H1 (cell line): ENCODE results near the gene CROCC2. TPM values are rescaled to one million over a fixed set of nuclear protein-coding genes. Genes with fewer than 3 reads are reported as not detected.

Source experiments
- CTCF ChIA-PET: fragments of 300-600 bp; sonication (Branson Sonifier 250); formaldehyde crosslinking; loops from one replicate; lab custom pipeline; 2021; ENCODE audit not compliant: partially characterized antibody; lab: Charles Lee
- POLR2A ChIA-PET: fragments of 300-600 bp; sonication (Branson Sonifier 250); formaldehyde crosslinking; loops from one replicate; lab custom pipeline; 2021; ENCODE audit warnings: inconsistent platforms; ENCODE audit not compliant: partially characterized antibody; lab: Charles Lee
- DNase-seq, 2 experiments: peaks; one replicate each; pipeline versions ENCODE4 v3.0.0 to v3.0.0-alpha.2; 2010 to 2022; ENCODE audit warnings: low spot score in 2 of 2, low read depth in 1 of 2, mixed read lengths in 1 of 2
- FAIRE-seq: peaks from 2 replicates; lab custom pipeline; 2011; peaks lifted over from hg19 to GRCh38; lab: Jason Lieb, UNC
- H2AFZ ChIP-seq: 2 replicates; pipeline ENCODE4 v1.8.1; 2012; ENCODE audit warnings: low read length, inconsistent platforms
- H2AK5ac ChIP-seq: 2 replicates; pipeline ENCODE4 v1.6.1; 2013; ENCODE audit warnings: low read depth, low read length
- H2BK120ac ChIP-seq: replicated peaks from 2 replicates; pipeline ENCODE3; 2013; ENCODE audit warnings: low read depth, low read length, inconsistent platforms
- H2BK12ac ChIP-seq: 2 replicates; pipeline ENCODE4 v1.6.1; 2013; ENCODE audit warnings: low read depth, low read length
- H2BK15ac ChIP-seq: 2 replicates; pipeline ENCODE4 v1.6.1; 2013; ENCODE audit warnings: low read length
- H2BK20ac ChIP-seq: 2 replicates; pipeline ENCODE4 v1.6.1; 2013; ENCODE audit warnings: low read length
- H2BK5ac ChIP-seq: 2 replicates; pipeline ENCODE4 v1.6.1; 2013; ENCODE audit warnings: low read depth, low read length
- H3K14ac ChIP-seq: 2 replicates; pipeline ENCODE4 v1.6.1; 2013; ENCODE audit warnings: inconsistent platforms; ENCODE audit not compliant: insufficient read length
- H3K18ac ChIP-seq: 2 replicates; pipeline ENCODE4 v1.6.1; 2013; ENCODE audit warnings: low read length; ENCODE audit errors: extremely low read depth
- H3K23ac ChIP-seq: 2 replicates; pipeline ENCODE4 v1.6.1; 2013; ENCODE audit warnings: inconsistent platforms; ENCODE audit not compliant: insufficient read length
- H3K23me2 ChIP-seq: 2 replicates; pipeline ENCODE4 v1.6.1; 2013; ENCODE audit warnings: low read depth, low read length
- H3K27ac ChIP-seq: 2 replicates; pipeline ENCODE4 v1.6.1; 2011; ENCODE audit warnings: low read depth, low read length, inconsistent platforms
- H3K27me3 ChIP-seq, 4 experiments: replicated peaks in 1 of 4; 1 replicate in 1 of 4; 2 replicates in 3 of 4; pipeline versions ENCODE4 v1.6.1 to v1.8.1; 2011 to 2013; ENCODE audit warnings: low read length in 3 of 4, mild to moderate bottlenecking in 3 of 4, inconsistent platforms in 2 of 4, mixed read lengths in 2 of 4, moderate library complexity in 1 of 4; ENCODE audit not compliant: control insufficient read depth in 3 of 4, insufficient read depth in 3 of 4; ENCODE audit errors: extremely low read depth in 1 of 4
- H3K36me3 ChIP-seq, 4 experiments: 2 replicates each; pipeline versions ENCODE4 v1.6.1 to v1.8.1; 2011 to 2013; ENCODE audit warnings: mild to moderate bottlenecking in 4 of 4, low read length in 3 of 4, moderate library complexity in 2 of 4, control low read depth in 1 of 4, inconsistent platforms in 1 of 4; ENCODE audit not compliant: insufficient read depth in 4 of 4, control insufficient read depth in 2 of 4
- H3K4ac ChIP-seq: replicated peaks from 2 replicates; pipeline ENCODE3; 2013; ENCODE audit warnings: low read length, low read depth, mixed read lengths, inconsistent platforms; ENCODE audit not compliant: insufficient read length
- H3K4me1 ChIP-seq, 4 experiments: replicated peaks in 1 of 4; 1 replicate in 1 of 4; 2 replicates in 3 of 4; pipeline versions ENCODE4 v1.6.1 to v1.8.1; 2011 to 2013; ENCODE audit warnings: low read length in 3 of 4, inconsistent platforms in 2 of 4, mixed read lengths in 1 of 4; ENCODE audit not compliant: insufficient read depth in 4 of 4, control insufficient read depth in 3 of 4
- H3K4me2 ChIP-seq, 2 experiments: 2 replicates each; pipeline versions ENCODE4 v1.6.1 to v1.8.1; 2011 to 2013; ENCODE audit warnings: low read depth in 2 of 2, low read length in 2 of 2, control low read depth in 1 of 2, inconsistent platforms in 1 of 2, mild to moderate bottlenecking in 1 of 2; ENCODE audit not compliant: insufficient read depth in 1 of 2
- H3K4me3 ChIP-seq, 4 experiments: fragments of 200-600, 300-600 bp in 1 of 4; sonication (generic), shearing (Covaris generic), sonication (Bioruptor Twin) in 1 of 4; 2 replicates each; pipeline versions ENCODE4 v1.5.1 to v1.8.1; 2011 to 2016; ENCODE audit warnings: low read length in 4 of 4, low read depth in 3 of 4, control low read depth in 2 of 4, inconsistent platforms in 2 of 4, mild to moderate bottlenecking in 2 of 4, mixed read lengths in 1 of 4, moderate library complexity in 1 of 4; ENCODE audit not compliant: insufficient read depth in 2 of 4; ENCODE audit errors: extremely low read depth in 1 of 4
- H3K56ac ChIP-seq: replicated peaks from 2 replicates; pipeline ENCODE3; 2013; ENCODE audit warnings: low read depth, mild to moderate bottlenecking, mixed read lengths, low read length, inconsistent platforms; ENCODE audit not compliant: insufficient read length
- H3K79me1 ChIP-seq: 2 replicates; pipeline ENCODE4 v1.6.1; 2013; ENCODE audit warnings: low read depth, low read length, control low read depth
- H3K79me2 ChIP-seq, 2 experiments: 2 replicates each; pipeline versions ENCODE4 v1.6.1 to v1.8.1; 2012 to 2013; ENCODE audit warnings: low read length in 2 of 2, mild to moderate bottlenecking in 2 of 2, inconsistent platforms in 1 of 2; ENCODE audit not compliant: insufficient read depth in 2 of 2, control insufficient read depth in 1 of 2
- H3K9ac ChIP-seq, 4 experiments: replicated peaks in 1 of 4; 1 replicate in 1 of 4; 2 replicates in 3 of 4; pipeline versions ENCODE4 v1.6.1 to v1.8.1; 2011 to 2013; ENCODE audit warnings: low read depth in 3 of 4, low read length in 3 of 4, control low read depth in 2 of 4, mild to moderate bottlenecking in 2 of 4, moderate library complexity in 2 of 4, inconsistent platforms in 1 of 4; ENCODE audit errors: extremely low read depth in 1 of 4
- H3K9me3 ChIP-seq, 2 experiments: 2 replicates each; pipeline versions ENCODE4 v1.6.1 to v1.8.1; 2012 to 2013; ENCODE audit warnings: mild to moderate bottlenecking in 2 of 2, moderate library complexity in 2 of 2, control low read depth in 1 of 2, inconsistent platforms in 1 of 2, low read depth in 1 of 2, low read length in 1 of 2, mixed read lengths in 1 of 2; ENCODE audit not compliant: insufficient read depth in 2 of 2
- H4K20me1 ChIP-seq, 2 experiments: replicated peaks in 1 of 2; 2 replicates each; pipeline versions ENCODE3 to v1.8.1; 2011 to 2013; ENCODE audit warnings: inconsistent platforms in 2 of 2, low read length in 2 of 2, mild to moderate bottlenecking in 1 of 2; ENCODE audit not compliant: insufficient read depth in 2 of 2, control insufficient read depth in 1 of 2
- H4K5ac ChIP-seq: 2 replicates; pipeline ENCODE4 v1.6.1; 2013; ENCODE audit warnings: low read length, low read depth, mixed read lengths, inconsistent platforms; ENCODE audit not compliant: insufficient read length
- H4K8ac ChIP-seq: 2 replicates; pipeline ENCODE4 v1.8.0; 2013; ENCODE audit warnings: mild to moderate bottlenecking, moderate library complexity, low read length, inconsistent platforms; ENCODE audit not compliant: insufficient read depth; ENCODE audit errors: extremely low read depth
- H4K91ac ChIP-seq: replicated peaks from 2 replicates; pipeline ENCODE3; 2013; ENCODE audit warnings: low read length, mixed read lengths, inconsistent platforms; ENCODE audit not compliant: insufficient read length
- E2F6 ChIP-seq: IDR thresholded peaks from 2 replicates; pipeline ENCODE4 v1.6.1; 2012; ENCODE audit warnings: inconsistent platforms
- FOSL1 ChIP-seq: IDR thresholded peaks from 2 replicates; pipeline ENCODE4 v1.6.1; 2011; ENCODE audit warnings: mild to moderate bottlenecking, low read depth, low read length, moderate library complexity; ENCODE audit not compliant: insufficient read depth
- GABPA ChIP-seq: IDR thresholded peaks from 2 replicates; pipeline ENCODE4 v1.6.1; 2011; ENCODE audit warnings: mild to moderate bottlenecking, low read length, moderate library complexity, borderline replicate concordance; ENCODE audit not compliant: insufficient read depth
- HDAC6 ChIP-seq: IDR thresholded peaks from one replicate; pipeline ENCODE4 v1.7.1; 2012; ENCODE audit warnings: low read depth, mild to moderate bottlenecking, inconsistent platforms, low read length, moderate library complexity
- NANOG ChIP-seq: IDR thresholded peaks from 2 replicates; pipeline ENCODE4 v1.6.1; 2011; ENCODE audit warnings: low read length, low read depth, mild to moderate bottlenecking, inconsistent platforms; ENCODE audit not compliant: insufficient read depth, poor library complexity, severe bottlenecking
- POLR2AphosphoS5 ChIP-seq: IDR thresholded peaks from 2 replicates; pipeline ENCODE4 v1.6.1; 2011; ENCODE audit warnings: low read depth, low read length
- WGBS, 2 experiments: shearing (Covaris generic) in 1 of 2; methylation state at CpG; one replicate each; pipeline versions ENCODE4 v1.1.6 to v1.1.7; 2013 to 2015; ENCODE audit warnings: low lambda C conversion rate in 2 of 2, mixed read lengths in 2 of 2, inconsistent platforms in 1 of 2, low coverage in 1 of 2, missing lambda C conversion rate in 1 of 2; ENCODE audit not compliant: insufficient replicate concordance in 2 of 2, insufficient coverage in 1 of 2, insufficient read length in 1 of 2; ENCODE audit errors: extremely low coverage in 1 of 2, missing lambda C conversion rate in 1 of 2; 5-methylcytosine and 5-hydroxymethylcytosine counted together
- polyA plus RNA-seq, 7 experiments: library from polyadenylated mRNA; depleted of rRNA in 3 of 7; stranded (reverse) in 5 of 7; unstranded in 2 of 7; fragments of >200 nt in 5 of 7; fragments of 200-250 nt in 2 of 7; gene quantifications; 1 replicate in 5 of 7; 2 replicates in 1 of 7; 4 replicates in 1 of 7; pipeline versions ENCODE4 v1.2.1 to v1.2.3, GENCODE V29; 2011 to 2013; ENCODE audit warnings: missing spikeins in 2 of 7, mixed read lengths in 2 of 7
- total RNA-seq: library from RNA; stranded (reverse); fragmentation: NEBNext Ultra II Directional; extraction: Animal tissue kit (Norgen Biotek cat#: 25700); gene quantifications from 2 replicates; pipeline ENCODE4 v1.2.1, GENCODE V29; 2021
- TF ChIP-seq, protein P1 (sequence below): IDR thresholded peaks from 2 replicates; pipeline ENCODE4 v1.6.1; 2012; ENCODE audit warnings: inconsistent platforms

CROCC2 gene
- total and polyA plus RNA-seq, 2 of the 8 experiments (the other 6 are each of a cell fraction or from before 2014, with no cell fraction given), result not detected

DNA sequence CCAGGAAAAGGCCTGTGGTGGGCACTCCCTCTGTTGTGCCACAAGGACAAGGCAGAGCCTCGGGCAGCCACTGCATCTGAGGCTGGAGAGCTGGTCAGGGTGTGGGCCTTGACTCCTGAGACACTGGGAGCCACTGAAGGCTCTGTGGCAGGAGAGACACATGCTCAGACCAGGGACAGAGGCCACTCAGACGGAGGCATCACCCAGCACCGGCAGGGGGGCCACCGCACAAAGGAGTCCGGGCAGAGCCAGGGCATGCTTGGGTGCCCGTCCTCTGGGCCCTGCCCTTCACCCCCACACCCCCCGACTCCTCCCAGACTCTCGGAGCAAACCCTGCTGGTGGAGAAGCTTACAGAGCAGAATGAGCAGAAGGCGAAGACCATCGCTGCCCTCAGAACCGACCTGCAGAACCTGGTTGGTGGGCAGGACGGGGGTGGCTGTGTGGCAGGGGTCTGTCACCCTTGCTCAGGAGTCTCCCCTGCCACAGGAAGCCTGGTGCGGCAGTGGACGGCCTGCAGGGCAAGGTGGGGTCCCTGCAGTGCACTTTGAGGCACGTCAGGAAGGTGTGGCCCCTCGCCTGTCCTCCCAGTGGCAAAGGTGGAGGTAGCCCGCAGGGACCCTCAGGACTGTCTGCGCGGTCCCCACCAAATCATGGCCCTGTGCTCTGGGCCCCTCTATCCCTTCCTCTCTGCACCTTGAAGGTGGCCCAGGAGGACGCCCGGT is 26.0 kb downstream of the CROCC2 start:
- Histone ChIP-seq H3K27me3 (no peaks in the 10 kb centered on the region), H3K79me1 (no peaks in the 10 kb centered on the region), H2BK15ac (no peak overlapping the region), H3K4me1 (no peaks in the 10 kb centered on the region), H3K79me2 (no peaks in the 10 kb centered on the region), H3K9ac (no peak overlapping the region), H3K23me2 (no peaks in the 10 kb centered on the region), H2AFZ (no peak overlapping the region), H3K4me2 (no peak overlapping the region), H2BK20ac (no peak overlapping the region), H3K36me3 (no peaks in the 10 kb centered on the region), H3K14ac (no peak overlapping the region), H3K9me3 (peaks cover 0 to 5% of the 10 kb centered on the region in 2 experiments; a peak in 1 of 4 replicates), H2BK12ac (no peak overlapping the region), H3K18ac (no peak overlapping the region), H4K91ac (no peak overlapping the region), H4K20me1 (no peaks in the 10 kb centered on the region), H2AK5ac (no peak overlapping the region), H3K23ac (no peak overlapping the region), H4K8ac (0 out of 2 replicates have a peak overlapping the region, but pooled peaks have one; percentile 22), H3K4ac (no peak overlapping the region), H2BK120ac (no peak overlapping the region), H3K56ac (no peak overlapping the region), H3K27ac (no peak overlapping the region), H2BK5ac (no peak overlapping the region), H4K5ac (no peak overlapping the region), H3K4me3 (no peak overlapping the region)
- ChIA-PET CTCF (interaction anchor here (1.0 to 1.3 kb wide), 2 partner anchors 17 to 146 kb away, joined by 3 to 6 read pairs; no protein-coding TSS in a partner anchor), POLR2A (no interaction called here)
- DNase-seq (peak in 1 of 2 experiments; percentile 44), FAIRE-seq (no peak)
- WGBS, 2 experiments, result 86% methylated on average over 21 of the region's 21 CpGs; no CpG with 5 or more reads in 1 of the 2 experiments
- no peak for TF ChIP-seq GABPA
- no peak for TF ChIP-seq HDAC6
- TF ChIP-seq E2F6, result no peak
- TF ChIP-seq POLR2AphosphoS5, result no peak
- no peak for TF ChIP-seq NANOG
- TF ChIP-seq, protein P1, sequence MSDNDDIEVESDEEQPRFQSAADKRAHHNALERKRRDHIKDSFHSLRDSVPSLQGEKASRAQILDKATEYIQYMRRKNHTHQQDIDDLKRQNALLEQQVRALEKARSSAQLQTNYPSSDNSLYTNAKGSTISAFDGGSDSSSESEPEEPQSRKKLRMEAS, result no peak
- TF ChIP-seq FOSL1, result no peak
